Skeletal muscle satellite cell (primary cell): ENCODE data around the gene TAF4.
"Not testable (repeated sequence)": the region's sequence is repeated elsewhere in the genome, so short reads cannot be mapped to it uniquely, and the experiment has no call there.

Experiments used
- H3K27me3 ChIP-seq: 2 replicates; pipeline ENCODE4 v1.7.0; 2013; ENCODE audit warnings: low read length; ENCODE audit not compliant: control insufficient read depth, insufficient read depth
- H3K36me3 ChIP-seq: 2 replicates; pipeline ENCODE4 v1.7.0; 2013; ENCODE audit warnings: mild to moderate bottlenecking, control low read depth, low read length; ENCODE audit not compliant: insufficient read depth
- H3K4me1 ChIP-seq: 2 replicates; pipeline ENCODE4 v1.7.0; 2013; ENCODE audit warnings: low read length; ENCODE audit not compliant: control insufficient read depth, insufficient read depth
- H3K4me2 ChIP-seq: 2 replicates; pipeline ENCODE4 v1.7.0; 2013; ENCODE audit warnings: mild to moderate bottlenecking, low read length
- H3K4me3 ChIP-seq: 2 replicates; pipeline ENCODE4 v1.7.0; 2013; ENCODE audit warnings: low read length
- H3K9ac ChIP-seq: 2 replicates; pipeline ENCODE4 v1.7.0; 2013; ENCODE audit warnings: mild to moderate bottlenecking, low read depth, low read length, moderate library complexity
- H3K9me3 ChIP-seq: replicated peaks from 2 replicates; pipeline ENCODE4 v1.7.0; 2013; ENCODE audit warnings: mild to moderate bottlenecking, control low read depth, low read length

TAF4 gene

GRCh38 chr20:61948586-61949362, 116.9 kb downstream of the TAF4 start:
- no peak overlapping the region for H3K9ac ChIP-seq
- H3K4me3 ChIP-seq = no peak overlapping the region
- H3K4me1 ChIP-seq = no peaks in the 10 kb centered on the region
- H3K9me3 ChIP-seq = no peaks in the 10 kb centered on the region
- peaks cover 10% of the 10 kb centered on the region for H3K27me3 ChIP-seq
- no peak overlapping the region for H3K4me2 ChIP-seq
- H3K36me3 ChIP-seq = no peaks in the 10 kb centered on the region

GRCh38 chr20:61948056-61948455, 117.6 kb downstream of the TAF4 start:
- H3K36me3 ChIP-seq, H3K4me3 ChIP-seq, H3K9ac ChIP-seq, H3K27me3 ChIP-seq, H3K9me3 ChIP-seq, H3K4me2 ChIP-seq, H3K4me1 ChIP-seq: not testable (repeated sequence)

- not testable (repeated sequence) for H3K36me3 ChIP-seq, H3K9ac ChIP-seq, H3K4me2 ChIP-seq, H3K4me1 ChIP-seq, H3K27me3 ChIP-seq, H3K4me3 ChIP-seq, H3K9me3 ChIP-seq
Observed at GRCh38 chr20:61945495-61945894, 120.2 kb downstream of the TAF4 start.

- H3K9me3 ChIP-seq, H3K36me3 ChIP-seq, H3K4me2 ChIP-seq, H3K9ac ChIP-seq, H3K4me3 ChIP-seq, H3K27me3 ChIP-seq, H3K4me1 ChIP-seq: not testable (repeated sequence)
Observed at GRCh38 chr20:61944967-61945366, 120.7 kb downstream of the TAF4 start.

- H3K9ac ChIP-seq = no peak overlapping the region
- H3K4me2 ChIP-seq = no peak overlapping the region
- no peaks in the 10 kb centered on the region for H3K9me3 ChIP-seq
- H3K27me3 ChIP-seq = no peaks in the 10 kb centered on the region
- H3K36me3 ChIP-seq = peaks cover 3% of the 10 kb centered on the region
- no peak overlapping the region for H3K4me3 ChIP-seq
- no peaks in the 10 kb centered on the region for H3K4me1 ChIP-seq
Observed at GRCh38 chr20:61942526-61942925, 123.2 kb downstream of the TAF4 start.

- Histone ChIP-seq H3K36me3 (peaks cover 3% of the 10 kb centered on the region), H3K4me1 (no peaks in the 10 kb centered on the region), H3K4me3 (no peak overlapping the region), H3K9ac (no peak overlapping the region), H3K9me3 (no peaks in the 10 kb centered on the region), H3K4me2 (no peak overlapping the region), H3K27me3 (no peaks in the 10 kb centered on the region)
Observed at GRCh38 chr20:61941721-61942405, 123.8 kb downstream of the TAF4 start.

DNA sequence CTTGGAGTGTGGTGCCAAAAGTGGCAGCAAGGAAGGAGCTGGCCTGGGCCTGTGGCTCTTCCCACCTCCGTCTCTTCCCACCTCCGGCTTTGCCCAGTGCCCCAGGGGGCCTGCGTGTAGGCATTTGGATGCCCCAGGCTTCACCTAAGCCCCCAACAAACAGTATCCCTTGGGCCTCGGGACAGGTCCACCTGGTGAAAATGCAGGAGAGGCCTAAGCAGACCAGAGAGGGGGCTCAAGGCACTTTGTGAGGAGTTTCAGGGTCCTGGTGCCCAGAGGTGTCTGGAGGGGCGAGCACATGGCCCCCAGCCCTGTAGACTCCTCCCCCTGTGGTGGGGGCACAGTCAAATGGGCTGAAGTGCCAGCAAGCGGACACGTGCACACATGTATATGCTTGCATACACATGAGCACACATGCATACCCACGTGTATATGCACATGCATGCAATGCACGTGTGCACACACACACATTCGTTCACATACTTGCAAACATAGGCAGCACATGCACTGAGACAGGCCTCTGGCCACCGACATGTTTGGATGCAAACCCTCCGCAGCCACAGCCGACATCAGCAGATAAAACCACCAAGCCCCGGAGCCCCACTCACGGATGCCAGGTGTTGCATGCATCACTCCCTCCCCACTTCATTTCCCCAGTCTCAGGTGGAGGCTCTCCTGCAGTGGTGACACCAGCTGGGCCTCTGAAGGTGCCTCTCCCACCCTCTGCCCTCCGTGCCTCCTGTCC, 124.5 kb downstream of the TAF4 start:
- peaks cover 3% of the 10 kb centered on the region for H3K36me3 ChIP-seq
- no peak overlapping the region for H3K4me3 ChIP-seq
- H3K9ac ChIP-seq = no peak overlapping the region
- H3K4me2 ChIP-seq = no peak overlapping the region
- H3K9me3 ChIP-seq = no peaks in the 10 kb centered on the region
- no peaks in the 10 kb centered on the region for H3K4me1 ChIP-seq
- H3K27me3 ChIP-seq = no peaks in the 10 kb centered on the region

DNA sequence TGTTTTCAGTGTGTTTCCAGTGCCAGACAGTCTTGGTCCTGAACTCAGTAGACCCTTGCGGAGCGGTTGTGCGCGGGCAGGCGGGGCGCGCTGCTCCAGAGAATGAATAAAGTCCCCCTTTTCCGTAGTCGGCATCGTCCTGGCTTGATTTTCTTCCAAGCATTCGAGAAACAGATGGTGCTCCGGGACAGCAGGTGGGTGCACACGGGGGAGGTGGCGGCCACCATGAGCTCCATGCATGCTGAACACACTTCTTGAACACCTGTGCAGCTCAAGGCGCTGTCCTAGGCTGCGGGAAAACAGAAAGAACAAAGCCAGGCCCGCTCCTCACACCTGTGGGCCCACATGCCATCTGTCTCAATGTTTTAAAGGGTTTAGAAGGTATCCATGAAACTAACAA, 125.2 kb downstream of the TAF4 start:
- no peaks in the 10 kb centered on the region for H3K4me1 ChIP-seq
- H3K9ac ChIP-seq = no peak overlapping the region
- no peak overlapping the region for H3K4me3 ChIP-seq
- peaks cover 3% of the 10 kb centered on the region for H3K36me3 ChIP-seq
- H3K27me3 ChIP-seq = no peaks in the 10 kb centered on the region
- H3K9me3 ChIP-seq = no peaks in the 10 kb centered on the region
- no peak overlapping the region for H3K4me2 ChIP-seq

- Histone ChIP-seq H3K4me2 (no peak overlapping the region), H3K9me3 (no peaks in the 10 kb centered on the region), H3K4me3 (no peak overlapping the region), H3K27me3 (no peaks in the 10 kb centered on the region), H3K4me1 (no peaks in the 10 kb centered on the region), H3K9ac (no peak overlapping the region), H3K36me3 (peaks cover 3% of the 10 kb centered on the region)
Observed at GRCh38 chr20:61939691-61940360, 125.9 kb downstream of the TAF4 start.

DNA sequence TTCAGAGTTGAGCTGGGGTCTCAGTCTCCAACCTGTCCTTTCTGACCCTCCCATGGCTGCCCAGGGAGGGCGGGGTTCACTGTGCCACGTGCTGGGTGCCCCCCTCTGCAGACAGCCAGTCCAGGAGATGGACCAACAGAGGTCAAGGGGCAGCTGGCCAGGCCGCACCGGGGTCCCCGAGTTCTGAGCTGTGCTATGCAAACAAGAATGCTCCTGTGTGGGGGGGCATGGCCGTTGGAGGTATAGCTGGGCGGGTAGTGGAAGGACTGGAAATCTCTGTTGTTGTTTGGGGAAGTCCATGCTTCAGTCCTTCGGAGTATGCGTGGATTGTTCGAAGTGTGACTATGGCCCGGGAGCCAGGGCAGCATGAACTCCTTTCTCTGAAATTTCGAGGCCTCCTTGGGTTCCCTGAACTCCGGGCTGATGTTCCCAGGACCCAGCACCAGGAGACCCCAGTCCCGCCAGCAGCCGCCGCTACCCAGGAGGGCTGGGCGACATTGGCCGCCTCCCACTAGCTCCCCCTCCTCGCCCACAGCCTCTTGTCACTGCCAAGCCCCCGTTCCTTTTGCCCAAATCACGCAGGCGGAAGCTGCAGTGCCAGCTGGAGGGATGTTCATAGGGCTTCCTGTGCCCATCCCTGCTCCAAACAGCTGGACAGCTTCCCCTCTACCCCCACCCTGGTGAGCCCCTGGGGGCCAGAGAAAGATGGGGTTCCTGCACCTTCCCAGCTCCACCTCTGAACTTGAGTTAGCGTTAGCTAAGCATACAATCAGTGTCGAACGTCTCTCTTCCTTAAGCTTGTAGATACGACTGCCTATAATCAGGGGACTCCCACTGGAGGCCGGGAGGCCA, 126.6 kb downstream of the TAF4 start:
- peaks cover 3% of the 10 kb centered on the region for H3K36me3 ChIP-seq
- H3K4me3 ChIP-seq = no peak overlapping the region
- no peaks in the 10 kb centered on the region for H3K4me1 ChIP-seq
- H3K9ac ChIP-seq = no peak overlapping the region
- H3K27me3 ChIP-seq = no peaks in the 10 kb centered on the region
- no peaks in the 10 kb centered on the region for H3K9me3 ChIP-seq
- no peak overlapping the region for H3K4me2 ChIP-seq
